ENCODE measurements around the gene SS18L1.

DNA sequence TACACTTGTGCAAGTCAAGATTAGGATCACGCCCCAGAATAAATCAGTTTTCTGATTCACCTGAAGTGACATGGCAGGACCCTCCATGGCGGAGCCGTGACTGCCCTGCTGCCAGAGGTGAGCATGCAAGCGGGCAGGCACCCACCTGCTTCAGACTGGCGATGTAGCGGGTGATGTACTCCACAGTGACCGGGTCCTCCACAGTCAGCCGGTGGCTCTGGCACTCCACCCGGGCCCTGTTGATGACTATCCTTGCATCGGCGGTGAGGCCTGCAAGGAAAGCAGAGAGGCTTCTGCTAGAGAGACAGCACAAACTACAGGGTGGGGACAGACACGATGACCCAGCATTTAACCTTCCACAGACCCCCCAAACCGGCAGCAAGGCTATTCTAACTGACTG, 3.9 kb upstream of the SS18L1 start:
- TF ChIP-seq, protein P1, sequence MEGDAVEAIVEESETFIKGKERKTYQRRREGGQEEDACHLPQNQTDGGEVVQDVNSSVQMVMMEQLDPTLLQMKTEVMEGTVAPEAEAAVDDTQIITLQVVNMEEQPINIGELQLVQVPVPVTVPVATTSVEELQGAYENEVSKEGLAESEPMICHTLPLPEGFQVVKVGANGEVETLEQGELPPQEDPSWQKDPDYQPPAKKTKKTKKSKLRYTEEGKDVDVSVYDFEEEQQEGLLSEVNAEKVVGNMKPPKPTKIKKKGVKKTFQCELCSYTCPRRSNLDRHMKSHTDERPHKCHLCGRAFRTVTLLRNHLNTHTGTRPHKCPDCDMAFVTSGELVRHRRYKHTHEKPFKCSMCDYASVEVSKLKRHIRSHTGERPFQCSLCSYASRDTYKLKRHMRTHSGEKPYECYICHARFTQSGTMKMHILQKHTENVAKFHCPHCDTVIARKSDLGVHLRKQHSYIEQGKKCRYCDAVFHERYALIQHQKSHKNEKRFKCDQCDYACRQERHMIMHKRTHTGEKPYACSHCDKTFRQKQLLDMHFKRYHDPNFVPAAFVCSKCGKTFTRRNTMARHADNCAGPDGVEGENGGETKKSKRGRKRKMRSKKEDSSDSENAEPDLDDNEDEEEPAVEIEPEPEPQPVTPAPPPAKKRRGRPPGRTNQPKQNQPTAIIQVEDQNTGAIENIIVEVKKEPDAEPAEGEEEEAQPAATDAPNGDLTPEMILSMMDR (conservative IDR thresholded peaks at IDR 0.05; ENCODE audit: low read length) = no peak
- TF ChIP-seq EZH2phosphoT487 (IDR thresholded peaks at IDR 0.05; ENCODE audit: borderline replicate concordance) = no peak
